Measurements from ENCODE around the gene DUS2. TPM values are rescaled to one million over a fixed set of nuclear protein-coding genes. Genes with fewer than 3 reads are reported as not detected.

The DUS2 gene
- total RNA-seq, 4 donors from 2014 or later = 10.0 to 14.1 (median 12.9) TPM

DNA sequence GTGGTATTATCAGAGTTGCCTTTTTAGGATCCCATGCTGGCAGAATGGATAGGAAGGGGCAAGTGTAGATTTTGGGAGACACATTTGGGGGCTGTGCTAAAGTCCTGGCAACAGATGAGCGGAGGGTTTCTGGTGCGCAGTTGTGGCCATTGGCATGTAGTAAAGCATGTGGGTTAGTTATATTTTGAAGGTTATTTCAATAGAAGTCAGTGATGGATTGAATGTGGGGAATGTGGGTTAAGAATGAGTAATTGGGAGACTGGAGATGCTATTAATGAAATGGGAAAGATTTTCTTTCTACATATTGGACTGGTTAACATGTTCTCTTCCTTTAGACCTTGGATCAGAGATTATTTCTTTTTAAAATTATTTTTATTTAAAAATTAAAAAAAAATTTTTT lies 10.0 kb downstream of the DUS2 start:
- intact Hi-C loops (cut with DNase I) = no loop called here
- H3K4me1 ChIP-seq = peaks cover 9 to 18% of the 10 kb centered on the region in 2 donors
- H3K4me3 ChIP-seq (replicated peaks in 1 of 3) = no peak overlapping the region
- no peaks in the 10 kb centered on the region for H3K27me3 ChIP-seq
- DNase-seq = no peak
- no peaks in the 10 kb centered on the region for H3K9me3 ChIP-seq
- TF ChIP-seq, protein P1, sequence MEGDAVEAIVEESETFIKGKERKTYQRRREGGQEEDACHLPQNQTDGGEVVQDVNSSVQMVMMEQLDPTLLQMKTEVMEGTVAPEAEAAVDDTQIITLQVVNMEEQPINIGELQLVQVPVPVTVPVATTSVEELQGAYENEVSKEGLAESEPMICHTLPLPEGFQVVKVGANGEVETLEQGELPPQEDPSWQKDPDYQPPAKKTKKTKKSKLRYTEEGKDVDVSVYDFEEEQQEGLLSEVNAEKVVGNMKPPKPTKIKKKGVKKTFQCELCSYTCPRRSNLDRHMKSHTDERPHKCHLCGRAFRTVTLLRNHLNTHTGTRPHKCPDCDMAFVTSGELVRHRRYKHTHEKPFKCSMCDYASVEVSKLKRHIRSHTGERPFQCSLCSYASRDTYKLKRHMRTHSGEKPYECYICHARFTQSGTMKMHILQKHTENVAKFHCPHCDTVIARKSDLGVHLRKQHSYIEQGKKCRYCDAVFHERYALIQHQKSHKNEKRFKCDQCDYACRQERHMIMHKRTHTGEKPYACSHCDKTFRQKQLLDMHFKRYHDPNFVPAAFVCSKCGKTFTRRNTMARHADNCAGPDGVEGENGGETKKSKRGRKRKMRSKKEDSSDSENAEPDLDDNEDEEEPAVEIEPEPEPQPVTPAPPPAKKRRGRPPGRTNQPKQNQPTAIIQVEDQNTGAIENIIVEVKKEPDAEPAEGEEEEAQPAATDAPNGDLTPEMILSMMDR (IDR thresholded peaks at IDR 0.05) = no peak
- TF ChIP-seq POLR2A (IDR thresholded peaks at IDR 0.05) = no peak
- 94 to 97% methylated on average over 2 of the region's 2 CpGs for whole genome bisulfite sequencing, 2 donors
- H3K36me3 ChIP-seq = no peaks in the 10 kb centered on the region
- H3K27ac ChIP-seq = peak overlapping the region in 2 of 3 donors; percentile 65 to 83

DNA sequence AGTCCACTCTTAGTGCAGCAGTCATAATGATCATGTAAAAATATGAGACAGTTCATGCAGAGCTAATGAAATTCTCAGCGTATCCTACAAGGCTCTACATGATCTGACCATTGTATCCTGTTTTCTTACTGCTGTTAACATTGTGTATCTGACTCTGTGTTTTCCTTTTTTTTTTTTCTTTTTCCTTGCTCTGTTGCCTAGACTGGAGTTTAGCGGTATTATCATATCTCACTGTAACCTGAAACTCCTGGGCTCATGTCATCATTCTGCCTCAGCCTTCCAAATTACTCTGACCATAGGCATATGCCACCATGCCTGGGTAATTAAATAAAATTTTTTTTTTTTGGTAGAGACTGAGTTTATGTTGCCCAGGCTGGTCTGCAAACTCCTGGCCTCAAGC lies 12.1 kb downstream of the DUS2 start:
- intact Hi-C loops (cut with DNase I) = no loop called here
- H3K36me3 ChIP-seq = no peaks in the 10 kb centered on the region
- no peak for DNase-seq
- TF ChIP-seq POLR2A (IDR thresholded peaks at IDR 0.05) = no peak
- TF ChIP-seq, protein P1 (IDR thresholded peaks at IDR 0.05) = no peak
- H3K4me1 ChIP-seq = peaks cover 9 to 19% of the 10 kb centered on the region in 2 donors
- no peak overlapping the region for H3K4me3 ChIP-seq (replicated peaks in 1 of 3)
- H3K27ac ChIP-seq = no peak overlapping the region
- no peaks in the 10 kb centered on the region for H3K27me3 ChIP-seq
- WGBS, 2 donors = 90 to 95% methylated on average over 2 of the region's 2 CpGs
- H3K9me3 ChIP-seq = no peaks in the 10 kb centered on the region

DNA sequence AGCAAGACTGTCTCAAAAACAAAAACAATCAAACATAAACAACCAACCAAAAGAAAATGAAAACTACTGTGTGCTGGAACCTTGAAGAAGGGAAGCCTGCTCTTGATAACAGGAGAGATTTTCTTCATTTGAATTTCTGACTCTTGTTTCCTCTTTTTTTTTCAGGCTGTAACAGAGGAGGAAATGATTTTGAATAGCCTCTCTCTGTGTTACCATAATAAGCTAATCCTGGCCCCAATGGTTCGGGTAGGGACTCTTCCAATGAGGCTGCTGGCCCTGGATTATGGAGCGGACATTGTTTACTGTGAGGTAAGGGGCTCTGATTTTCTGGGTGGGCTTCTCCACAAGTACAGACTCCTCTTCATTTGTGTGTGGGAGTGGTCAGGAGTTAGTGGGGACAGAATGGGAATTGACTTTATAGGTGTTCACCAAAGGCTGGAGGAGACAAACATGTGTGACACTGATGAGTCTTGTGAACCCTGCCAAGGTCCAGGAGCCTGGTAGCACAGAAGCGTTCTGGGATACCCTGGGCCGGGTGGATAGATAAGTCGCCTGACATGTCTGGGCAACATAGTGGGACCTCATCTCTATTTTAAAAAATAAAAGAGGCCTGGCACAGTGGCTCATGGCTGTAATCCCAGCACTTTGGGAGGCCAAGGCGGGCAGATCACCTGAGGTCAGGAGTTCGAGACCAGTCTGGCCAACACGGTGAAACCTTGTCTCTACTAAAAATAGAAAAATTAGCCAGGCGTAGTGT lies 14.9 kb downstream of the DUS2 start:
- peaks cover 0 to 5% of the 10 kb centered on the region in 2 donors for H3K4me1 ChIP-seq
- no peaks in the 10 kb centered on the region for H3K27me3 ChIP-seq
- no peaks in the 10 kb centered on the region for H3K9me3 ChIP-seq
- peak overlapping the region in 1 of 3 donors; percentile 15 for H3K27ac ChIP-seq
- intact Hi-C loops (cut with DNase I) = no loop called here
- H3K4me3 ChIP-seq (replicated peaks in 1 of 3) = no peak overlapping the region
- 90% methylated on average over 9 of the region's 9 CpGs for WGBS, 2 donors
- TF ChIP-seq POLR2A (IDR thresholded peaks at IDR 0.05) = no peak
- TF ChIP-seq, protein P1 (IDR thresholded peaks at IDR 0.05) = no peak
- no peaks in the 10 kb centered on the region for H3K36me3 ChIP-seq
- DNase-seq = no peak

DNA sequence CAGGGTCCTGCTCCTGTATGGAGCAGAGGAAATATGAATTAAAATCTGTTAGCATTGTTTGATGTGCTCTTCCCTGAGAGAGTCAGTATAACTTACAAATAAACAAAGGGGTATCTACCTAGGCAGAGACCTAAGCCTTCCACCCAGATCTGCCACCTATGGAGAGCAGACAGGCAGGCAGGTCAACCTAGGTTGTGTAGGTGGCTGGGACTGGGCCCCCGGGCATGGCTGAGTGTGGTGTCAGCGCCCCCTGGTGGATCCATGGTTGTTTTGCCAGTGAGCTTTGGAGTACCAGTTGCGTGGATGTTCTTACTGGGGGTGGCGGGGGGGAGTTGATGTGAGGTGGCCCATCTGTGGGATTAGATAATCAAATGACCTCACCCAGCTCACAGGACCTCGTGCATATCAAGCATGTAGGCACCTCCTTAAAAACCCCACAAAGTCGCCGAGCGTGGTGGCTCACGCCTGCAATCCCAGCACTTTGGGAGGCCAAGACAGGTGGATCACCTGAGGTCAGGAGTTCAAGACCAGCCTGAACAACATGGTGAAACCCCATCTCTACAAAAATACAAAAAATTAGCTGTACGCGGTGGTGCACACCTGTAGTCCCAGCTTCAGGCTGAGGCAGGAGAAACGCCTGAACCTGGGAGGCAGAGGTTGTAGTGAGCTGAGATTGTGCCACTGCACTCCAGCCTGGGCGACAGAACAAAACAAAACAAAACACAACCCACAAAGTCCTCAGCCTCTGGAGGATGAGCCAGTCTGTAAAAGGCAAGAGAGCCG lies 17.6 kb downstream of the DUS2 start:
- peaks cover 0 to 3% of the 10 kb centered on the region in 2 donors for H3K4me1 ChIP-seq
- H3K27ac ChIP-seq = no peak overlapping the region
- no peaks in the 10 kb centered on the region for H3K9me3 ChIP-seq
- 71 to 80% methylated on average over 11 to 12 of the region's 14 CpGs for WGBS, 2 donors
- no peak overlapping the region for H3K4me3 ChIP-seq (replicated peaks in 1 of 3)
- intact Hi-C loops (cut with DNase I) = loop anchor here (5.0 kb wide), 2 partner anchors 48 to 158 kb away; partner anchors contain the start of gene NRN1L
- no peak for TF ChIP-seq POLR2A (IDR thresholded peaks at IDR 0.05)
- TF ChIP-seq, protein P1 (IDR thresholded peaks at IDR 0.05) = peak; percentile 69 to 92 (median 87)
- peak; percentile 79 to 85 for DNase-seq
- no peaks in the 10 kb centered on the region for H3K36me3 ChIP-seq
- H3K27me3 ChIP-seq = no peaks in the 10 kb centered on the region
